ENCODE results near the gene UBE2E2. TPM values are rescaled to one million over a fixed set of nuclear protein-coding genes. Genes with fewer than 3 reads are reported as not detected.

The UBE2E2 gene
- total RNA-seq, 1 donor from 2014 or later: 54.2 TPM

DNA sequence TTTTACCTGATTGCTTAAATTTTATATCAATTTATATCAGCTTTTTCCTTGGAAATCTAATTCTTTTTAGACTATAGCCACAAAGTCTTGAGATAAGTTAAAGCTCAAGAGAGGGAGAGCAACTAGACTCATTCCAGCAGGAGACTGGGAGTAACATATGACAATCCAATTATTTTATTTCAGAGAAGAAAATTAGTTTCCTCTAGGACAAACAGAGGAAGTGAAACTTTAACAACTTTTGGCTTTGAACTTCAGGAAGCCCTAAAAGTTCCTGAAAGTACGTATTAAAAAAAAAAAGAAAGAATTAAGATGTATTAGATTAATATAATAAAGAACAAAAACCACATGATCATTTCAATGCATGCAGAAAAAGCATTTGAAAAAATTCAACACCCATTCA is 13.9 kb upstream of the UBE2E2 start:
- no peak for FAIRE-seq
- no peak for DNase-seq (ENCODE audit: low spot score in 2 of 2)

DNA sequence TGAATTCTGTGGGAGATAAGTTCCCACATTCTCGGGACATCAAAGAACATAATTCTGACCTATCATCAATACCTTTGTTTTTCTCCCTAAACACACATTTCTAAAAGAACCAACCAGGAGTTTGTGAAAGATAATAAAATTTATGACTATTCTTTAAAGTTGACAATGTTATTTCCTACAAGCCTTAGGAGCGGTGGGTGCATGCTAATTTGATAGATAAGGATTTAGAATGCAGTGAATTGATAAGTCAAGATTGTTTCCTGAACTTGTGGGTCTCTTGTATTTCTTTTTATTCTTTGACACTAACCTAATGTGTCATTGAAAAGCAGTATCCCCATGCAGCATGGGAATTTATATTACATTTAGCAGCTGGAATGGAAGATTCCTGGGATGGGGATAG is 10.3 kb upstream of the UBE2E2 start:
- DNase-seq (ENCODE audit: low spot score in 2 of 2) (no peak), FAIRE-seq (no peak)

DNA sequence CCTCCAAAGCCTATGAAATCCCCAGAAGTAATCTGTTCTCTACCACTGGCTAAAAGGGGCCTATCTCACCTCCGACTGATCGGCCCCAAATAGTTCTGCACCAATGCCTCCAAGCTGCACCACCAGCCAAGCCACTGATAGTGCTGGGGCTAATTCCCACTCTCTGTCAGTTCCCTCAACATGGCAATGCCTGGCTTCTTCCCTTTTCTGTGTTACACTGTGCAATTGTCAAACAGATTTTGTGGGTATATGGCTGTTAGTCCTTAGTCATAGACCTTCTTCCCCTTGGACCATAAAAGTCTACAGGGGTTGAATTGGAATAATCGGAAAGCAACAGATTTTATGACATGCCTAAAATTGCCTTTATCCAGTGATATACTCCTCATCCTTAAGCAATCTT is 9.3 kb upstream of the UBE2E2 start:
- no peak for DNase-seq (ENCODE audit: low spot score in 2 of 2)
- FAIRE-seq: no peak

DNA sequence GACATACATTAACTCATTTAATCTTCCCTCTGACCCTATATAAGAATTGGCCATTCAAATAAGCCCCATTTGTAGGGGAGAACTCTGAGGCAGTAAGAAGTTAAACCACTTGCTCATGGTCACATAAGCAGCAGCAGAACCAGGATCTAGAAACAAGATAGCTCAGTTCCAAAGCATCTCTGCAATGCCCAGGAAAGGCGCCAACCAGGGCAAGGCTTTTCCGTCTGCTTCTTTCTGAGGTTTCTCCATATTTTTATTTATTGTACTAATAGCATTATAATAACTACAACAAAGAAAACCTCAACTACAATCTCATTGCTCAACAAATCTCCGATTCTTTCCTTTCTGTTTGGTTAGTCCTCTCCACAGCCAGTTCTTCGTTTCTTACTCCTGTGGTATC is 4.3 kb upstream of the UBE2E2 start:
- no peak for FAIRE-seq
- DNase-seq (ENCODE audit: low spot score in 2 of 2): no peak

DNA sequence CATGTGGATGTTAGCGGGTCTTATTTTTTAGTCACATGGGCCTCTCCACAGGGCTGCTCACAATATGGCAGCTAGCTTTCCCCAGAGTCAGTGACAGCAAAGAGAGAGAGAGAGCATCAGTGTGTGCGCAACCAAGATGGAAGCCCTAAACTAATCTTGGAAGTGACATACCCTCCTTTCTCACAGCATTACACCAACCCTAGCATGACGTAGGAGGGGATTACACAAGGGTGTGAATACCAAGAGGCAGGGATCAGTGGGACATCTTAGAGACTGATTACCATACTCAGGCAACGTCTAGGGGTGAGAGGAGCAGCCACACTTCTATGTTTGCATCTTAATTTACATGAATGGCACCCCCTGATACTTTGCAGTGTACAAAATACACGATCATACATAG is 3.5 kb upstream of the UBE2E2 start:
- DNase-seq (ENCODE audit: low spot score in 2 of 2): no peak
- FAIRE-seq: no peak

DNA sequence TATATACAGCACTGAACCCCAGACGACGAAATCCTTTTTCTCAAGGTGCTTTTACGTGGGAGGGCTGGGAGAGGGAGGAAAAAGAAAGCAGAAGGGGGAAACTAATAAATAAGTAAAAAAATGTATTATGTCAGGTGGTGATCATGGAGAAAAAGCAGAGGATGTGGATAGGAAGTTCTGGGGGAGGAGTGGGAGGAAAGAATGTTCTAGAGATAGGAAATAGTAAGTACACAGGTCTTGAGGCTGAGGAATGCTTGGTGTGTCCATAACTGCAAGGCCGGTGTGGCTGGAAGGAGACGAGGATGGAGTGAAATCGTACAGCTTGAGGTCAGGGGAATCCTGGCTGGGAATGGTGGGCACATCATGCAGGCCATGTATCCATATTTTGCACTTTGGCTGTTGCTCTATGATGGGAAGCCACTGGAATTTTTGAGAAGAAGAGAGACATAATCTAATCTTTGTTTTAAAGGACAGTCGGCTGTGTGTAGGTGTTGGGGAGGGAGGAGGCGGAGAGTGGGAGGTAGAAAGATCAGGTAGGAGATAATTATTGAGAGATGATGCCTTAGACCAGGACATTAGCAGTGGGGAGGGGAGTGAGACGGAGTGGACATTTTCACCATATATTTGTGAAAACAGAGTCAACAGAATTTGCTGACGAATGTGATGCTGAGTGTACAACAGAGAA is 1.8 kb upstream of the UBE2E2 start:
- FAIRE-seq (no peak), DNase-seq (ENCODE audit: low spot score in 2 of 2) (no peak)

DNA sequence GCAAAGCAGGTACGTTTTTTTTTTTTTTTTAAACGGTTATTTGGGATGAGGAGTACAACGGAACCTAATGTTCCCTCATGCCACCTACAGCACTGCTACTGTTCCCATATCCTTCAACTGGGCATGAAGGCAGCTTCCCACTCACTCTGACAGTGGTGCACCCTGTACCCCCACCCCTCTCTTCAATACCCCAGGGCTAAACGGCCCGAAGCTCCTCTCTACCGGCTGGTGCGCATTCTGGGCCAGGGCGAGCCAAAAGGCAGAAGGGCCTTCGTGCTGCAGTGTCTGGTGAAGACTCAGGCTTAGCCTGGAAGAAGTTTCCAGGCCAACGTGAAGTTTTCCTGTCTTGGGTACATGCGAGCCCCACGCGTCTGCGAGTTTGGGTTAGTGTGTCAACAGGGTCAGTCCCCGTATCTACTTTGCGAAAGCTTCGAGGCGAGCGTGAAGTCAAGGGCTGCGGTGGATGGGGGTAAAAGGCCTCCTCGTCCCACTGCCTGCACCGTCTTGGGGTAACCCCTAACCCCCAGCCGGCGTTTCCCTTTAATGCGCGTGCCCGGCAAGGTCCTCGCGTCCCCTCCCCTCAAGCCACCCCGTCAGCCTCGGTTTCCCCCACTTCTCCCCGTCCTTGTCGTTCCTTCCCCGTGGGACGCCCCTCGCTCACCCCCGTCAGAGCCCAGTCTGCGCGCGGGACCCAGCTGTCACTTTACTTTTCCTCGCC is 765 bp upstream of the UBE2E2 start:
- DNase-seq (ENCODE audit: low spot score in 2 of 2): peak in 1 of 2 donors; percentile 14
- FAIRE-seq: no peak

DNA sequence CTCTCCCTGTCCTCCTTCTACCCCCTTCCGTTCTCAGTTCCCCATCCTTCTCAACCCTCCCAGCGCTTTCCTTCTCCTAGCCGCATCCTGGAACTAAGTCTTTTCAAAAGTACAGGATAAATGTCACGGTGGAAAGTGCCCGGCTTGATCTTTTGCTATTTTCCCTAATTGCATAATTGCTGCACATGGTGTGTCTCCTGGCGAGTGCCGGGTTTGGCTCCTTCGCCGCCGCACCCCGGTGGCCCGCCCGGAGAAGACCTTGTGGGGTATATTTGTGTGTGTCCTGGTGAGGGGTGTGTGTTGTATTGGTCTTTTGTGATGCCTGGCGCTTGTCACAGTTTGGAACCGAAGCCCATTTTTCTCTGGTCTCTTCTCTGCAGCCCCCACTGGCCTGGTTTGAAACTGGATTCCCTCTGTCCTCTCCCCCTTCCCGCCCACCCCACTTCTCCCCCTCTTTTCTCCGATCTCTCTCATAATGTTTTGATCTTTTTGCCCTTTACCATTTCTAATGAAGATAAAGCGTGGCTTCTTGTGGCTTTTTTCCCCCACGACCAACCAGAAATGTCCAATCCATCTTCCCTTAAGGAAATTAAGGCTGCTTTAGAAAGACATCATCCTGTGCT is 692 bp downstream of the UBE2E2 start:
- peak; percentile 10 to 29 for DNase-seq (ENCODE audit: low spot score in 2 of 2)
- FAIRE-seq: no peak

DNA sequence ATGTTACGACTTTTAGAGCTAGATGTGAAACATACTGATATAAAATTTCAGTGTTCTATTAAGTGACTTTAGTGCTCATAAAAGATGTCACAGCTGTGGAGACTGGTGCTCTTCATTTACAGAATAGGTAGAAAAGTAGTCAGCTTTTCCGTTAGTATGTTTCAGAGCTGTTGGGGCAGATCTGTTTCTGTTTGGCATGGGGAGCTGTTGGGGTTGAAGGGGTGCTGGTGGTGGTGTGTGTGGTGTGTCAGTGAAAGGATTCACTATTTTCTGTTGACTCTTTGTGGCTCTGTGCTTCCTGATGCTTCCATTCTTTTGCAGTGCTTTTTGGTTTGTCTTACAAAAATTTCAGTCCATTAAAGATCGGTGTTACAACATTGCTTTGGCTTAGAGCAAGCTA is 3.2 kb downstream of the UBE2E2 start:
- DNase-seq (ENCODE audit: low spot score in 2 of 2) (no peak), FAIRE-seq (no peak)

DNA sequence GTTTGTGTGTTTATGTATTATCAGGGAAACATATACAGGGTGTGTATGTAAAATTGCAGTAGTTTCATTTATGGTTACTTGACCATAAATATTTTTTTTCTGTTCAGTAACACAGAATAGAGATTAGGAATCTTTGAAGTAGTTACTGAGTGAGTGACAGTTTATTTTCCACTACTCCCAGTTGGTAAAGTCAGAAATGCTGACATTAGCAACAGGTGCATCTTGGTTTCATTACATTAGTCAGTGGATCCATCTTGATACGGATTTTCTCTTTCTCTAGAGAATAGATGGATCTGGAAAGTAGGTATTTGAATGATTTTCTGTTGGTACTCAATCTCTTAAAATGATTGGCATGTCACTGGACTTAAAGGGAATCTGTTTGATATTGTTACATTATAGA is 6.0 kb downstream of the UBE2E2 start:
- DNase-seq (ENCODE audit: low spot score in 2 of 2) (no peak), FAIRE-seq (no peak)

DNA sequence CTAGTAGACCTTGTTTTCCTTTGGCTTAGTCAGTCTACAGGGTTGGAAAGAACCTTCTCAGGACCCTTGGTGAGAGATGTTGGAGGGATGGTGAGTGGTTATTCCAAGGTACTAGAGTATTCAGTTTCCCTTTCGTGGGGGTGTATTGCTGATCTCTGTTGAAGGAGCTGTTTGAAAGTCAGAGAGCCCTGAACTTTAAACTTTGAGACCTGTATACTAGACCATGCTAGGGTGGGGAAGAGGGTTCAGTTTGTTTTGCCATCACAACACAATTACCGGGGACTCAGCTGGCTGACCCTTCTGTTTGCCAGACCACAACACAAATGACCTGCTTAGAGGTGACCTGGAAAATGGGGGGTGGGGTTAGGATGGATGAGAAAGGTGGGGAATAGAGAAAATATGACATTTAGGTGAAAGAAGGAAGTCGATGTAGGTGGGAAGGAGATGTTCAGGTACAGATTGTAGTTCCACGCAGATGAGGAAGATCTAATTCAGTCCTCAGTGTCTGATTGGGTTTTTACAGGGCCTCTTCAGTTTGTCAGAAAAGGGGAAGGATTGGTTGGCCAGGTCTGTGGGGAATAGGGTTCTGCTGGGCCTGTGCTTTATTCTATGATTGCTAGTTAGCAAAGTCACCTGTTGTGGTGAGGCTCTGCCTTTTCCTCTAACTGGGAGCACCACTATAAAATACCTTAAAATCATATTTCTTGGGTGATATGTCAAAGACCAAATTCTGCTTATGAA is 6.8 kb downstream of the UBE2E2 start:
- FAIRE-seq: no peak
- no peak for DNase-seq (ENCODE audit: low spot score in 2 of 2)

DNA sequence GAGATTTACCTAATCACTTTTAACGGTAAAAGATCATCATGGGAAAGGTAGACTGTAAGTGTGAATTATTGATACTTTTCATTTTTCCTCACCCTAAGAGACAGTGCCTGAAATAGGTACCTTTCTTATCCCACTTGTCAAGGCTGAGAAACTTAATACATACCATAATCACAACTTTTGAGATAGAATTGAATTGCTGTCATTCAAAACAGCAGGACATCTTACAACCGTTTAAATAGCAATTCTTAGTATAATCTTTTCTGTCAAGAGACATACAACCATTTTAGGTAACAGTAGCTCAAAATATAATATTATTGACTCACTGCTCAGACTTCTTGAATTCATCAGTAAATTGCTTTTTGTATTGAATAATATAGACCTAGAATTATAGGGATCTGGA is 10.7 kb downstream of the UBE2E2 start:
- no peak for FAIRE-seq
- DNase-seq (ENCODE audit: low spot score in 2 of 2): no peak

DNA sequence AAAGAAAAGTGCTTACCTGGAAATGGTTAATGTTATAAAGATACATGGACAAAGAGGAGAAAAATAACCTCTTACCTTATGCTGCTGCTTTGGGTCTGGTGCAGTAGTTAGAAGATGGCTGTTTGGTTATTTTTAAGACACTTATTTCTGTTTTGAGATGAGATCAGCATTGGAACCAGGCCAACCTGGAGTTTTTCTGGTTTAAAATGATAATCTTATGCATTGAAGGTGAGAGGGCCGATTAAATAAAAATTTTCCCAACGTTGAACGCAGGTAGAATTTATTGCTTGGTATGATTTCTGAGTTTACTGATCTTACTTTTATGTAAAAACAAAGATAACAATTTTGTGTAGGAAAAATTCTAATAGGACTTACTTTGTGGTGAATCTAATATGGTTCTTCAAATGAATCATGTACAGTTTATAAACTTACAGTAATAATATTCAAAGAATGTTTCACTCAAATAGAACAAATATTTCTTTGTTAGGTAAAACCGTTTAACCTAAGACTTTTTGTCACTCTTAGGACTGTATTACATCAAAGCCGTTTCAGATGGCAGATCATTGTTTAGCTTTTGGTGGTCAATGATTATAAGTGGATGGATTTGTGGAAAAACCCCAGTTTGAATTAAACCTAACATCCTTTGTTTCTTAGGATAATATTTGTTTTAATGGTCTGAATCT is 14.9 kb downstream of the UBE2E2 start:
- FAIRE-seq: no peak
- DNase-seq (ENCODE audit: low spot score in 2 of 2): no peak

DNA sequence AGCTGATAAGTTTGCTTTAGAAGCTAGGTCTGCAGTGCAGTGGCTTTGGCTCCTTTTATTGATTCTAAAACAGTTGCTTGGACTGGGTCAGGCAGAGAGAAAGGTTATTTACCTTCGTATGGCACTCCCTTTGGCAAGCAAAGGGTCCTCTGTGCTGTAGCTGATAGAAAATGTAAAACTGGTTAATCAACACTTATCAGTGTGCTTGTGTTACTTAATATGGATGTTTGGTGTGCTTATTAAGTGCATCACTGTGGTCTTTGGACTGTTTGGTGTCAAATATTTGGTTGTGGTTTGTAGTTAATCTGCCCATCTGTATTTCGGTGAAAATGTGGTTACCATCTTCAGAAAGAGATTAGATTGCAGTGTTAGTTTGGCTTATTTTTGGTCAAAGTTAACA is 16.0 kb downstream of the UBE2E2 start:
- no peak for FAIRE-seq

DNA sequence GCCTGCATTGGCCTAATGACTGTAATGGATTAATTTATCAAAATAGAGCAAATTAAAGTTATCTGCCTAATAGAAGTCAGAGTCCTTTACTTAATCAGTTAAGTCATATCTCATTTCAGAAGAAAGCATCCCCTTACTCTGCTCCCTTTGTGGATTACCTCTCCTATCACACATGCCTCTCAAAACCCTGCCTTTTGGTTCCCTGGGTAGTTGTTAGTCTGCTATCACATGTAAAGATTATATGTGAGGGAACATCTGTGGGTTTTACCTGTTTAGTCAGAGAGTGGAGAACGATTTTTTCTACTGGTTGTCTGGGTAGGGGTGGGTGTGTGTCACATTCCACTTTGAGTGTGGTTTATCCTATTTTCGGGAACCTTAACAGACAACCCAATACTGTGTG is 16.4 kb downstream of the UBE2E2 start:
- DNase-seq (ENCODE audit: low spot score in 2 of 2) (no peak), FAIRE-seq (no peak)

More for the DNA sequence above, 16.0 kb downstream of the UBE2E2 start:
- DNase-seq (ENCODE audit: low spot score in 2 of 2): no peak

DNA sequence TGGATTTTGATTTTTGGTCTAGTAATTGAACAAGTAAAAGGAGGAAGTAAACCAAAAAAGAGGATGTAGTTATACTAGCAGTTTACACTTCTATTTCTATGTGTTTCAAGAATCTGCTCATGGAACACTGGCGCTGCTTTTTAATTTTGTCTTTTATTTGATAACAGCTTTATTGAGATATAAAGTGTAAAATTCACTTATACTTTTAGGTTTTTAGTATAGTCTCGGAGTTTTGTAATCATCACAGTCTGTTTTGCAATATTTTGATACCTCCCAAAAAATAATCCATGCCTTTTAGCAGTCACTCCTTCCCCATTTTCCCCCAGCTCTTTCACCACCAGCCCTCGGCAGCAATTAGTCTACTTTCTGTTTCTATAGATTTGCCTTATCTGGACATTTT is 18.0 kb downstream of the UBE2E2 start:
- FAIRE-seq: no peak

DNA sequence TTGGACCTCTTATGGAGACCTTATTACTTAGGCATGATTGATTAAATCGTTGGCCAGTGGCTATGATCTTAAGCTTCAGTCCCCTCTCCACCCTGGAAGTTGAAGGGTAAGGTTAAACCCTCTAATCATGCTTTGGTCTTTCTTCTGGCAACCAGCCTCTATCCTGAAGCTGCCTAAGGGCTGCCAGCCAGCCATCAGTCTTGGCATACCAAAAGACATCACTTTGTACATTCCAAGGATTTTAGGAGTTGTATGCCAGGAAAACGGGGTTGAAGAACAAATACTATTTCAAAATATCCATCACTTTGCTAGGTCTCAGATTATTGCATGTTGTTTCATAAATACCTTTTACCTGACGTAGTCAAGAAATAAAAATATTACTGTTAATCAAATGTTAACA is 28.9 kb downstream of the UBE2E2 start:
- FAIRE-seq: no peak
- no peak for DNase-seq (ENCODE audit: low spot score in 2 of 2)

More for the DNA sequence above, 18.0 kb downstream of the UBE2E2 start:
- no peak for DNase-seq (ENCODE audit: low spot score in 2 of 2)

DNA sequence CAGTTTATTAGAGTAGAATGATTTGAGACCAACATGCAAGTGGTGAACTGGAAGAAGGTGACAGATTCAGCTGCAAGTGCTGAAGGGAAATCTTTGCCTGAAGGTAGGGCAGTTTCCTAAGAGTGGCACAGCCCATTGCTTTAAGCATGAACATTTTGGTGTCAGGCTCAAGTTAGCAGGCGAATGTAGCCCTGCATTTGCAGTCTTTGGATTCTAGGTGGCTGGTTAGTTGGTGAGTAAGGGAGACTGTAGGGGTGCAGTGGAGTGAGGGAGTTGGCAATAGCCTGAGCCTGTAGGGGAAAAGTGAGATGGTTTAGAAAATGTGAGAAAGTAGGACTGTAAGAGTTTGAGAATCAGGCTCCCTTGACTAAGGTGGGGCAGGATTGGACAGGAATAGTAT is 29.7 kb downstream of the UBE2E2 start:
- no peak for DNase-seq (ENCODE audit: low spot score in 2 of 2)
- FAIRE-seq: no peak

DNA sequence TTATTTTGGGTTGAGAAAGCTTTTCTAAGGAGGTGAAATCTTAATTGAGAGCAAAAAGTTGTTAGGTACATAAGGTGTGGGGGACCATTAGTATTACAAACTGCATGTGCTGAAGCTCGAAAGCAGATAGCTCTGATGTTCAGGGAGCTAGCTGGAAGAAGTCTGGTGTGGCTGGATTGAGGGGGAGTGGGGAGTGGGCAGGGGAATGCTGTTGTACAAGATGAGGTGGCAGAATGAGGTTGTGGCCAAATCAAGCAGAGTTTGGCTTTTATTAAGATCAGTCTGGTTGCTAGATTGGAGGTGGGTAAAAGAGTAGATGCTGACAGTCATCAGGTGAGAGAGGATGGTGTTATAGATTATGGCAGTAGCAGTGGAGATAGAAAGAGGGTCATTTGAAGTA is 32.1 kb downstream of the UBE2E2 start:
- DNase-seq (ENCODE audit: low spot score in 2 of 2): no peak
- FAIRE-seq: no peak

DNA sequence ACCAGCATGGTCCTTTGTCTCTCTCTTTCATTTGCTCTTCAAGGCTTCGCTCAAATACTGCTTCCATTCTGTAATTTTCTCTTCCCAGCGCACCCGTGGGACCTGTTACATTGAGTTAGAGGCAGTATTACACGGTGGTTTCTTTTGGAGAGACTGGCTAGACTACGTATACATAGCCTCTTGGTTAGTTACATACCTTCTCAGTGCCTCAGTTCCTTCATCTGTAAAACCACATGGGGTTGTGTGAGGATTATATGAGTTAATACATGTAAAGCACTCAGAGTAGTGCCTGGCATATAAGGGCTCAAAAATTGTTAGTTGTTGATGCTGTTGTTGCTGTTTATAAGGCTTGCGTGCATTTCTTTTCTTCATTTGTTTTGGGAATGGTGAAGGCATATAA is 33.8 kb downstream of the UBE2E2 start:
- DNase-seq (ENCODE audit: low spot score in 2 of 2): no peak
- no peak for FAIRE-seq

DNA sequence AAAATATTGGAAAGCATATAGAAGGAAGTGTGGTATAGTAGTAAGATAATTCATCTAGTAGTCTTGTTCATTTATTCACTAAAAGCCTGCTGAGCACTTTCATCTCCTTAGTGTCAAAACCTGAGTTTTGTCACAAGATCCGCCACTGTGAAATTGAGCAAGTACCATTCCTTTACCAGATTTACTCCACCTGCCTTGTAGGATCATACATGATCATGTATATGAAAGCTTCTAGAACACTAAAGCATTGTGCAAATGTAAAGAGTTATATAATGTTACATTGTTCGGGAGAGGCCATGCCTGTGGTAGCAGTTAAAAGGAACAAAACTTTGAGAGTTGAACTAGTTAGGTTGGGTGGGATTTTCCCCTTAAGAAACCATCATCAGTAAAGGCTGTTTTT is 35.0 kb downstream of the UBE2E2 start:
- no peak for DNase-seq (ENCODE audit: low spot score in 2 of 2)
- FAIRE-seq: no peak

Measured in frontal cortex (tissue), 4 donors.